SU-DHL-6 (cell line): ENCODE measurements around the gene ZNF516.

ENCODE experiments used
- EZH2phosphoT487 ChIP-seq: fragments of 200-600 bp; sonication (generic), shearing (Covaris generic); conservative IDR thresholded peaks from 2 replicates; pipeline ENCODE4 v1.6.1; 2018; ENCODE audit warnings: mild to moderate bottlenecking, antibody characterized with exemption, low read length, moderate library complexity, mixed read lengths
- TF ChIP-seq, protein P1 (sequence below): fragments of 200-600 bp; sonication (generic); IDR thresholded peaks from one replicate; pipeline ENCODE4 v1.5.1; 2017; ENCODE audit warnings: antibody characterized with exemption, mild to moderate bottlenecking, low read length, moderate library complexity; ENCODE audit not compliant: insufficient read depth, poor library complexity, severe bottlenecking

DNA sequence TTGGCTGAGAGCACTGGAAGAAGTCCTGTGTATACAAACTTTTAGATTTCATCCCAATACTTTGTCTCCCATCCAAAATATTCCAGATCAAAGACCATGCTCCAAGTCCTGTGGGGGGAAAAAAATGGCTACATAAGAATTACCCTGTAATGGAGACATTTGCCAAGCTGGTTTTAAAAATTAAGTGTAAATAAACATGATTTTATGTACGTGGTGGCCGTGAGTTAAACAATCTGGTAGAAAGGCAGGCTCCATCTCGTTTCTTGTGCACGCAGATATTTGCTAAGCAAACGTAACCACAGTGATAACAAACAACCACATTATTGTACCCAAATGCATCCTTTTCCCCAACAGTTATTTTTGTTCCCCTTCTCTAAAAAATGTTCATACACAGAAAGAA lies 176.4 kb downstream of the ZNF516 start:
- TF ChIP-seq, protein P1, sequence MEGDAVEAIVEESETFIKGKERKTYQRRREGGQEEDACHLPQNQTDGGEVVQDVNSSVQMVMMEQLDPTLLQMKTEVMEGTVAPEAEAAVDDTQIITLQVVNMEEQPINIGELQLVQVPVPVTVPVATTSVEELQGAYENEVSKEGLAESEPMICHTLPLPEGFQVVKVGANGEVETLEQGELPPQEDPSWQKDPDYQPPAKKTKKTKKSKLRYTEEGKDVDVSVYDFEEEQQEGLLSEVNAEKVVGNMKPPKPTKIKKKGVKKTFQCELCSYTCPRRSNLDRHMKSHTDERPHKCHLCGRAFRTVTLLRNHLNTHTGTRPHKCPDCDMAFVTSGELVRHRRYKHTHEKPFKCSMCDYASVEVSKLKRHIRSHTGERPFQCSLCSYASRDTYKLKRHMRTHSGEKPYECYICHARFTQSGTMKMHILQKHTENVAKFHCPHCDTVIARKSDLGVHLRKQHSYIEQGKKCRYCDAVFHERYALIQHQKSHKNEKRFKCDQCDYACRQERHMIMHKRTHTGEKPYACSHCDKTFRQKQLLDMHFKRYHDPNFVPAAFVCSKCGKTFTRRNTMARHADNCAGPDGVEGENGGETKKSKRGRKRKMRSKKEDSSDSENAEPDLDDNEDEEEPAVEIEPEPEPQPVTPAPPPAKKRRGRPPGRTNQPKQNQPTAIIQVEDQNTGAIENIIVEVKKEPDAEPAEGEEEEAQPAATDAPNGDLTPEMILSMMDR, result no peak
- no peak for TF ChIP-seq EZH2phosphoT487
